A549 (cell line): ENCODE data around the gene SHC2. TPM values are rescaled to one million over a fixed set of nuclear protein-coding genes. Genes with fewer than 3 reads are reported as not detected.

Source experiments
- ATAC-seq, 2 experiments: fragments of 200-7000 bp in 1 of 2; fragments of >200 bp in 1 of 2; cut with Nextera tagmentation in 1 of 2; cut with Tn5 transposase in 1 of 2; 3 replicates each; pipeline versions ENCODE4 v1.8.0 to v1.9.1; 2018 to 2020; ENCODE audit warnings: mild to moderate bottlenecking in 1 of 2, moderate library complexity in 1 of 2
- CTCF ChIA-PET: fragments of 300-600 bp; sonication (Branson Sonifier 250); formaldehyde crosslinking; extraction: SDS; loops from one replicate; lab custom pipeline; 2021; ENCODE audit warnings: antibody characterized with exemption, inconsistent platforms; lab: Yijun Ruan, JAX
- POLR2A ChIA-PET: fragments of 350-600 bp; formaldehyde crosslinking; extraction: SDS; loops from one replicate; lab custom pipeline; 2021; ENCODE audit warnings: antibody characterized with exemption, inconsistent platforms; lab: Yijun Ruan, JAX
- DNase-seq, 2 experiments: peaks; one replicate each; pipeline versions ENCODE4 v3.0.0 to v3.0.0-alpha.2; 2011 to 2016; ENCODE audit warnings: low read depth in 1 of 2, low spot score in 1 of 2
- FAIRE-seq: peaks from 2 replicates; lab custom pipeline; 2011; peaks lifted over from hg19 to GRCh38; lab: Jason Lieb, UNC
- H3K27ac ChIP-seq, 2 experiments: fragments of >200 bp; sonication (Bioruptor Twin); formaldehyde crosslinking; 3 replicates each; pipeline ENCODE4 v1.5.1; 2016 to 2017
- H3K4me1 ChIP-seq: fragments of >200 bp; sonication (Bioruptor Twin); formaldehyde crosslinking; 3 replicates; pipeline ENCODE4 v1.6.1; 2016
- H3K4me2 ChIP-seq: fragments of >200 bp; sonication (Bioruptor Twin); formaldehyde crosslinking; 3 replicates; pipeline ENCODE4 v1.6.1; 2016
- H3K4me3 ChIP-seq: fragments of >200 bp; sonication (Bioruptor Twin); formaldehyde crosslinking; 3 replicates; pipeline ENCODE4 v1.5.1; 2016
- H3K9me3 ChIP-seq: fragments of >200 bp; sonication (Bioruptor Twin); formaldehyde crosslinking; 3 replicates; pipeline ENCODE4 v1.6.1; 2016
- CTCF ChIP-seq: fragments of >200 bp; sonication (Bioruptor Twin); formaldehyde crosslinking; IDR thresholded peaks from 3 replicates; pipeline ENCODE4 v1.5.1; 2016
- EHF ChIP-seq: fragments of 250-450 bp; sonication (Bioruptor Pico); IDR thresholded peaks from 2 replicates; pipeline ENCODE4 v1.5.0; 2020; ENCODE audit warnings: mild to moderate bottlenecking
- ESRRA ChIP-seq: fragments of 150-350 bp; IDR thresholded peaks from 2 replicates; pipeline ENCODE4 v1.6.1; 2014; ENCODE audit warnings: mild to moderate bottlenecking, low read length, borderline replicate concordance
- FOSB ChIP-seq: fragments of 250-450 bp; sonication (Bioruptor Pico); IDR thresholded peaks from 2 replicates; pipeline ENCODE4 v1.5.0; 2020; ENCODE audit warnings: mild to moderate bottlenecking, moderate library complexity
- GATA3 ChIP-seq: IDR thresholded peaks from 2 replicates; pipeline ENCODE4 v1.6.1; 2012; ENCODE audit warnings: borderline replicate concordance
- HDAC2 ChIP-seq: fragments of 200-600 bp; sonication (generic); IDR thresholded peaks from 2 replicates; pipeline ENCODE4 v1.6.1; 2016
- HMGXB4 ChIP-seq: fragments of 250-450 bp; sonication (Bioruptor Pico); IDR thresholded peaks from 2 replicates; pipeline ENCODE4 v1.5.0; 2021; ENCODE audit warnings: mild to moderate bottlenecking, moderate library complexity, borderline replicate concordance
- HOXB5 ChIP-seq: fragments of 250-450 bp; sonication (Bioruptor Pico); IDR thresholded peaks from 2 replicates; pipeline ENCODE4 v1.5.0; 2020; ENCODE audit warnings: mild to moderate bottlenecking, moderate library complexity
- JUN ChIP-seq, 2 experiments: fragments of >200 bp; sonication (Bioruptor Twin); formaldehyde crosslinking; IDR thresholded peaks; 2 replicates in 1 of 2; 3 replicates in 1 of 2; pipeline ENCODE4 v1.6.1; 2016 to 2017
- JUNB ChIP-seq: fragments of >200 bp; sonication (Bioruptor Twin); formaldehyde crosslinking; IDR thresholded peaks from 2 replicates; pipeline ENCODE4 v1.6.1; 2016
- PHF8 ChIP-seq: fragments of 200-600 bp; sonication (generic); IDR thresholded peaks from 2 replicates; pipeline ENCODE4 v1.6.1; 2016; ENCODE audit warnings: low read depth, mild to moderate bottlenecking, antibody characterized with exemption, moderate library complexity, borderline replicate concordance
- POLR2A ChIP-seq: IDR thresholded peaks from 2 replicates; pipeline ENCODE4 v1.6.1; 2012; ENCODE audit warnings: mild to moderate bottlenecking, low read length
- POLR2AphosphoS2 ChIP-seq: conservative IDR thresholded peaks from 2 replicates; pipeline ENCODE4 v1.6.1; 2012; ENCODE audit warnings: low read length, improper control_type of control experiment, inconsistent platforms
- RAD21 ChIP-seq, 2 experiments: fragments of >200 bp in 1 of 2; sonication (Bioruptor Twin) in 1 of 2; formaldehyde crosslinking in 1 of 2; IDR thresholded peaks in 1 of 2; conservative IDR thresholded peaks in 1 of 2; 2 replicates in 1 of 2; 3 replicates in 1 of 2; pipeline ENCODE4 v1.6.1; 2012 to 2018; ENCODE audit warnings: inconsistent platforms in 1 of 2
- REST ChIP-seq: fragments of 200-600 bp; sonication (generic); IDR thresholded peaks from 2 replicates; pipeline ENCODE4 v1.6.1; 2016; ENCODE audit warnings: antibody characterized with exemption, mild to moderate bottlenecking, moderate library complexity
- SMC3 ChIP-seq: fragments of >200 bp; sonication (Bioruptor Twin); formaldehyde crosslinking; IDR thresholded peaks from 3 replicates; pipeline ENCODE4 v1.6.1; 2018; ENCODE audit warnings: inconsistent platforms
- TFCP2L1 ChIP-seq: fragments of 250-450 bp; sonication (Bioruptor Pico); IDR thresholded peaks from 2 replicates; pipeline ENCODE4 v1.5.0; 2021; ENCODE audit warnings: mild to moderate bottlenecking
- TP53 ChIP-seq: fragments of 250-450 bp; sonication (Bioruptor Pico); IDR thresholded peaks from 2 replicates; pipeline ENCODE4 v1.5.0; 2021; ENCODE audit warnings: mild to moderate bottlenecking, moderate library complexity
- ZFP36 ChIP-seq: fragments of 450-650 bp; IDR thresholded peaks from 2 replicates; pipeline ENCODE4 v1.6.1; 2014; ENCODE audit warnings: borderline replicate concordance; ENCODE audit not compliant: partially characterized antibody
- WGBS: methylation state at CpG from one replicate; pipeline ENCODE4 v1.1.6; 2017; ENCODE audit errors: missing lambda C conversion rate; 5-methylcytosine and 5-hydroxymethylcytosine counted together
- polyA plus RNA-seq, 4 experiments: library from polyadenylated mRNA; depleted of rRNA in 3 of 4; stranded (reverse); fragments of >200 nt; fragmentation: RNase III in 1 of 4; extraction: RNeasy Plus Mini Kit Qiagen cat#74134 plus additional on column Dnase treatment in 1 of 4; gene quantifications; 2 replicates in 3 of 4; 3 replicates in 1 of 4; pipeline ENCODE4 v1.2.3, GENCODE V29; 2011 to 2017
- TF ChIP-seq, protein P1 (sequence below): IDR thresholded peaks from 2 replicates; pipeline ENCODE4 v1.6.1; 2012

The SHC2 gene
- polyA plus RNA-seq, 2 of the 4 experiments (the other 2 are of a cell fraction), result 0.36 to 0.58 TPM

DNA sequence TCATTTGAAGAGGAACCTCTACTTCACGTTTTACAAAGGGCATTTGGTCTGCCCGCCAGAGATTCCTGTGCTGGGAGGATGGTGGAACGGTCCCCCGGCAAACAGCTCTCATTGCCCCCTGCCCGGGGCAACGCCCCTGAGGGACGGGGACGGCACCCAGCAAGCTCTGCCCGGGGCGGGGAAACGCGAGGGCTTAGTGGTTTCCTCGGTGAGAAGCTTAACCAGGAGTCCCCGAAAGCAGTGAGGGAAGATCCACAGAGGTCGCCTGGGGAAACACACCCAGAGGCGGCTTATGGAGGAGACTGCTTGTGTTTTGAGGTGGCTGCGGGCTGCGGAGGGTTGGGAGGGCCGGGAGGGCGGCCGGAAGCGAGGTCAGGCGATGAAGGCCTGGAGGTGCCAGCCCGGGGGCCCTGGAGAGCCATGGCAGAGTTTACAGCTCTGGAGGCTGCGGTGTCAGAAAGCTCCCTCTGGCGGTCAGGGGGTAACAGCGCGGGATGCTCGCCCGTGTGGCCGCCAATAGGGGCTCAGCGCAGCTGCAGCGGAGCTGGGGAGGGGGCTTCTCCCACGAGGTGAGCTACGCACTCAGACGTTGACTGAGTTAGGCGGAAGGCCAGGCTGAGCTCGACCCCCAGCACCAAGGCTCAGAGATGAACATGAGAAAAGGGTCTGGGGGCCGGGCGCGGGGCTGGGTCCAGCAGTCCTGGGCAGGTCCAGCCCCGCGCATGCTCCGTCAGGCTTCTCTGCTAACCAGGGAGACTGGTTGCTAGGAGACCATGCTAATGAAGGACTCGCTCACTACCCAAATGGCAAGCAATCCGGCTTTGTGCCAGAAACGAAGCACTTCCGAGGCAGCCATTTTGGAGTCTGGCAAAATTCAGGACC is 45.8 kb upstream of the SHC2 start:
- Histone ChIP-seq H3K4me3 (peak overlapping the region; percentile 99), H3K27ac (peak overlapping the region; percentile 99 to 100), H3K4me2 (peak overlapping the region; percentile 79), H3K4me1 (peaks cover 4% of the 10 kb centered on the region; the same call in 1 of the 3 replicates), H3K9me3 (no peaks in the 10 kb centered on the region)
- ATAC-seq, result peak; percentile 81 to 87
- ChIA-PET CTCF (interaction anchor here (0.6 to 2.8 kb wide), 17 partner anchors 8 to 129 kb away, joined by 3 to 17 read pairs (median 4); partner anchors contain the start of genes CDC34 and MADCAM1), POLR2A (interaction anchor here (0.6 to 1.6 kb wide), 7 partner anchors 11 to 127 kb away, joined by 3 to 9 read pairs (median 4); partner anchors contain the start of genes CDC34 and POLRMT)
- no peak for TF ChIP-seq POLR2AphosphoS2
- TF ChIP-seq HDAC2, result no peak
- TF ChIP-seq CTCF, result peak; percentile 69
- no peak for TF ChIP-seq TP53
- peak; percentile 27; the same call in 1 of the 2 replicates for TF ChIP-seq PHF8
- no peak for TF ChIP-seq HOXB5 (CRISPR knock-in tag)
- TF ChIP-seq, protein P1, sequence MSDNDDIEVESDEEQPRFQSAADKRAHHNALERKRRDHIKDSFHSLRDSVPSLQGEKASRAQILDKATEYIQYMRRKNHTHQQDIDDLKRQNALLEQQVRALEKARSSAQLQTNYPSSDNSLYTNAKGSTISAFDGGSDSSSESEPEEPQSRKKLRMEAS, result peak; percentile 61; the same call in 1 of the 2 replicates
- no peak for TF ChIP-seq JUNB
- TF ChIP-seq POLR2A, result peak; percentile 6; the same call in 1 of the 2 replicates
- no peak for TF ChIP-seq ESRRA
- no peak for TF ChIP-seq FOSB (CRISPR knock-in tag)
- TF ChIP-seq GATA3, result no peak
- no peak for TF ChIP-seq HMGXB4 (CRISPR knock-in tag)
- no peak for TF ChIP-seq TFCP2L1 (CRISPR knock-in tag)
- no peak for TF ChIP-seq REST
- no peak for TF ChIP-seq EHF (CRISPR knock-in tag)
- no peak; a peak in 1 of 5 replicates for TF ChIP-seq JUN (IDR thresholded peaks at IDR 0.05)
- TF ChIP-seq ZFP36, result no peak
- peak; percentile 63 for TF ChIP-seq SMC3
- peak; percentile 50 to 57 for TF ChIP-seq RAD21 (conservative IDR thresholded peaks at IDR 0.05 in 1 of 2, IDR thresholded peaks at IDR 0.05 in 1 of 2)
- FAIRE-seq, result no peak
- DNase-seq, result peak; percentile 95 to 99
- 12% methylated on average over 26 of the region's 48 CpGs for WGBS
